Trophoblast cell (in vitro differentiated cells and primary cell): ENCODE measurements around the gene SLC37A1.

Experiments
- DNase-seq, 2 donors: peaks; one replicate each; pipeline ENCODE4 v3.0.0-alpha.2; 2016
- H2AFZ ChIP-seq: 2 replicates; pipeline ENCODE4 v1.6.1; 2013; ENCODE audit warnings: low read length, moderate library complexity, mild to moderate bottlenecking; ENCODE audit not compliant: insufficient read depth, poor library complexity
- H2AK5ac ChIP-seq: 2 replicates; pipeline ENCODE4 v1.6.1; 2013; ENCODE audit warnings: mild to moderate bottlenecking, low read length
- H2BK120ac ChIP-seq: 2 replicates; pipeline ENCODE4 v1.6.1; 2013; ENCODE audit warnings: low read length, mild to moderate bottlenecking, moderate library complexity; ENCODE audit not compliant: insufficient read depth, poor library complexity
- H2BK12ac ChIP-seq: 2 replicates; pipeline ENCODE4 v1.6.1; 2013; ENCODE audit warnings: mild to moderate bottlenecking, low read length, moderate library complexity
- H2BK5ac ChIP-seq: 2 replicates; pipeline ENCODE4 v1.6.1; 2013; ENCODE audit warnings: low read length, low read depth, moderate library complexity, mild to moderate bottlenecking; ENCODE audit not compliant: poor library complexity
- H3K14ac ChIP-seq: 2 replicates; pipeline ENCODE4 v1.6.1; 2013; ENCODE audit warnings: mild to moderate bottlenecking, low read length
- H3K18ac ChIP-seq: 2 replicates; pipeline ENCODE4 v1.6.1; 2013; ENCODE audit warnings: mild to moderate bottlenecking, low read length
- H3K23ac ChIP-seq: 2 replicates; pipeline ENCODE4 v1.6.1; 2013; ENCODE audit warnings: low read length
- H3K27ac ChIP-seq: 2 replicates; pipeline ENCODE4 v1.5.1; 2013; ENCODE audit warnings: low read depth, mild to moderate bottlenecking, inconsistent platforms, low read length, moderate library complexity
- H3K27me3 ChIP-seq: 2 replicates; pipeline ENCODE4 v1.6.1; 2013; ENCODE audit warnings: inconsistent platforms, mild to moderate bottlenecking, low read length, moderate library complexity; ENCODE audit not compliant: insufficient read depth
- H3K36me3 ChIP-seq, 2 experiments: 1 replicate in 1 of 2; 2 replicates in 1 of 2; pipeline ENCODE4 v1.6.1; 2013; ENCODE audit warnings: low read length in 2 of 2, mild to moderate bottlenecking in 2 of 2, moderate library complexity in 1 of 2; ENCODE audit not compliant: insufficient read depth in 2 of 2, control insufficient read depth in 1 of 2
- H3K4ac ChIP-seq: 2 replicates; pipeline ENCODE4 v1.6.1; 2013; ENCODE audit warnings: low read depth, mild to moderate bottlenecking, low read length, moderate library complexity
- H3K4me1 ChIP-seq, 2 experiments: 1 replicate in 1 of 2; 2 replicates in 1 of 2; pipeline ENCODE4 v1.6.1; 2013; ENCODE audit warnings: low read length in 2 of 2, mild to moderate bottlenecking in 2 of 2, moderate library complexity in 1 of 2; ENCODE audit not compliant: insufficient read depth in 2 of 2, control insufficient read depth in 1 of 2
- H3K4me2 ChIP-seq: 2 replicates; pipeline ENCODE4 v1.6.1; 2013; ENCODE audit warnings: inconsistent platforms, mild to moderate bottlenecking, low read length, moderate library complexity
- H3K4me3 ChIP-seq: 2 replicates; pipeline ENCODE4 v1.5.1; 2013; ENCODE audit warnings: mild to moderate bottlenecking, low read depth, low read length, inconsistent platforms
- H3K79me1 ChIP-seq: one replicate; pipeline ENCODE4 v1.6.1; 2013; ENCODE audit warnings: low read length
- H3K79me2 ChIP-seq: 2 replicates; pipeline ENCODE4 v1.6.1; 2013; ENCODE audit warnings: low read length, mild to moderate bottlenecking; ENCODE audit not compliant: control insufficient read depth, insufficient read depth, poor library complexity
- H3K9ac ChIP-seq: 2 replicates; pipeline ENCODE4 v1.6.1; 2013; ENCODE audit warnings: mild to moderate bottlenecking, low read length
- H3K9me3 ChIP-seq: 2 replicates; pipeline ENCODE4 v1.6.1; 2013; ENCODE audit warnings: low read depth, mild to moderate bottlenecking, control low read depth, inconsistent platforms, low read length; ENCODE audit not compliant: insufficient read depth
- H4K12ac ChIP-seq: 2 replicates; pipeline ENCODE4 v1.6.1; 2013; ENCODE audit warnings: low read depth, mild to moderate bottlenecking, low read length, moderate library complexity
- H4K8ac ChIP-seq: 2 replicates; pipeline ENCODE4 v1.6.1; 2013; ENCODE audit warnings: low read depth, mild to moderate bottlenecking, low read length, moderate library complexity
- H4K91ac ChIP-seq: one replicate; pipeline ENCODE4 v1.6.1; 2013; ENCODE audit warnings: low read depth, mild to moderate bottlenecking, low read length, moderate library complexity
- WGBS: extraction: QIAGEN DNeasy Blood & Tissue Kit; methylation state at CpG from one replicate; pipeline ENCODE4 v1.1.7; 2013; ENCODE audit warnings: missing lambda C conversion rate; ENCODE audit not compliant: insufficient read length, insufficient coverage; ENCODE audit errors: extremely low coverage; 5-methylcytosine and 5-hydroxymethylcytosine counted together

Gene SLC37A1

GRCh38 chr21:42570362-42570761 lies 56.7 kb downstream of the SLC37A1 start:
- no peak overlapping the region for H3K9ac ChIP-seq
- H4K8ac ChIP-seq: no peak overlapping the region
- peaks cover 0 to 2% of the 10 kb centered on the region in 2 experiments for H3K4me1 ChIP-seq
- H3K79me1 ChIP-seq: no peaks in the 10 kb centered on the region
- no peak overlapping the region for H3K18ac ChIP-seq
- H3K4me3 ChIP-seq: no peak overlapping the region
- H3K14ac ChIP-seq: no peak overlapping the region
- H4K91ac ChIP-seq: no peak overlapping the region
- no peak overlapping the region for H2AFZ ChIP-seq
- DNase-seq: no peak
- H2AK5ac ChIP-seq: no peak overlapping the region
- no peak overlapping the region for H2BK120ac ChIP-seq
- H3K79me2 ChIP-seq: no peaks in the 10 kb centered on the region
- H2BK5ac ChIP-seq: no peak overlapping the region
- H3K9me3 ChIP-seq: no peaks in the 10 kb centered on the region
- no peak overlapping the region for H3K27ac ChIP-seq
- peaks cover 46% of the 10 kb centered on the region in 2 experiments for H3K36me3 ChIP-seq
- no peak overlapping the region for H4K12ac ChIP-seq
- no peak overlapping the region for H3K23ac ChIP-seq
- no peak overlapping the region for H3K4ac ChIP-seq
- no CpG with 5 or more reads among the region's 9 CpGs for WGBS
- no peak overlapping the region for H3K4me2 ChIP-seq
- no peak overlapping the region for H2BK12ac ChIP-seq
- H3K27me3 ChIP-seq: no peaks in the 10 kb centered on the region

GRCh38 chr21:42570841-42571387 lies 57.3 kb downstream of the SLC37A1 start:
- no peaks in the 10 kb centered on the region for H3K79me1 ChIP-seq
- no peak overlapping the region for H3K4ac ChIP-seq
- no peak overlapping the region for H3K18ac ChIP-seq
- H3K36me3 ChIP-seq: peaks cover 44 to 48% of the 10 kb centered on the region in 2 experiments
- H4K8ac ChIP-seq: no peak overlapping the region
- no peak overlapping the region for H4K91ac ChIP-seq
- H2BK120ac ChIP-seq: no peak overlapping the region
- no peak overlapping the region for H3K23ac ChIP-seq
- H3K27ac ChIP-seq: no peak overlapping the region
- no peak for DNase-seq
- H3K14ac ChIP-seq: no peak overlapping the region
- no CpG with 5 or more reads among the region's 20 CpGs for WGBS
- H3K9me3 ChIP-seq: no peaks in the 10 kb centered on the region
- no peaks in the 10 kb centered on the region for H3K79me2 ChIP-seq
- H3K4me2 ChIP-seq: no peak overlapping the region
- H3K27me3 ChIP-seq: no peaks in the 10 kb centered on the region
- H2BK12ac ChIP-seq: no peak overlapping the region
- no peak overlapping the region for H3K4me3 ChIP-seq
- no peak overlapping the region for H2BK5ac ChIP-seq
- no peak overlapping the region for H2AK5ac ChIP-seq
- no peak overlapping the region for H2AFZ ChIP-seq
- H3K4me1 ChIP-seq: peaks cover 0 to 1% of the 10 kb centered on the region in 2 experiments
- H4K12ac ChIP-seq: no peak overlapping the region
- H3K9ac ChIP-seq: no peak overlapping the region

- no peak overlapping the region for H3K18ac ChIP-seq
Measured at GRCh38 chr21:42571391-42572150, 57.9 kb downstream of the SLC37A1 start.

GRCh38 chr21:42572906-42573495 lies 59.3 kb downstream of the SLC37A1 start:
- no peaks in the 10 kb centered on the region for H3K27me3 ChIP-seq
- no peak overlapping the region for H3K14ac ChIP-seq
- no peak overlapping the region for H3K18ac ChIP-seq
- H3K79me1 ChIP-seq: no peaks in the 10 kb centered on the region
- no CpG with 5 or more reads among the region's 12 CpGs for WGBS
- DNase-seq: no peak
- no peaks in the 10 kb centered on the region for H3K79me2 ChIP-seq
- no peak overlapping the region for H3K9ac ChIP-seq
- no peak overlapping the region for H2BK120ac ChIP-seq
- H3K4me2 ChIP-seq: no peak overlapping the region
- no peaks in the 10 kb centered on the region for H3K4me1 ChIP-seq
- no peak overlapping the region for H3K23ac ChIP-seq
- no peak overlapping the region for H3K4me3 ChIP-seq
- no peak overlapping the region for H3K27ac ChIP-seq
- H2AFZ ChIP-seq: no peak overlapping the region
- peaks cover 40% of the 10 kb centered on the region in 2 experiments for H3K36me3 ChIP-seq
- no peak overlapping the region for H4K12ac ChIP-seq
- no peak overlapping the region for H3K4ac ChIP-seq
- H2BK12ac ChIP-seq: no peak overlapping the region
- no peaks in the 10 kb centered on the region for H3K9me3 ChIP-seq
- H4K8ac ChIP-seq: no peak overlapping the region
- H2BK5ac ChIP-seq: no peak overlapping the region
- H2AK5ac ChIP-seq: no peak overlapping the region
- H4K91ac ChIP-seq: no peak overlapping the region

More at GRCh38 chr21:42571391-42572150, 57.9 kb downstream of the SLC37A1 start:
- no peak overlapping the region for H4K12ac ChIP-seq
- H3K4me2 ChIP-seq: no peak overlapping the region
- H3K23ac ChIP-seq: no peak overlapping the region
- H3K4me3 ChIP-seq: no peak overlapping the region
- no peaks in the 10 kb centered on the region for H3K4me1 ChIP-seq
- H3K14ac ChIP-seq: no peak overlapping the region
- peaks cover 44 to 46% of the 10 kb centered on the region in 2 experiments for H3K36me3 ChIP-seq
- no peak overlapping the region for H2AFZ ChIP-seq
- H2BK12ac ChIP-seq: no peak overlapping the region
- no peaks in the 10 kb centered on the region for H3K9me3 ChIP-seq
- H2BK5ac ChIP-seq: no peak overlapping the region
- H4K8ac ChIP-seq: no peak overlapping the region
- DNase-seq: no peak
- H3K79me2 ChIP-seq: no peaks in the 10 kb centered on the region
- no peak overlapping the region for H3K4ac ChIP-seq
- no peaks in the 10 kb centered on the region for H3K27me3 ChIP-seq
- no peak overlapping the region for H2AK5ac ChIP-seq
- H3K79me1 ChIP-seq: no peaks in the 10 kb centered on the region
- H3K9ac ChIP-seq: no peak overlapping the region
- H3K27ac ChIP-seq: no peak overlapping the region
- no CpG with 5 or more reads among the region's 20 CpGs for WGBS
- no peak overlapping the region for H4K91ac ChIP-seq
- no peak overlapping the region for H2BK120ac ChIP-seq
